Lower lobe of right lung (tissue), 2 donors: ENCODE results near the gene VCL. TPM values are rescaled to one million over a fixed set of nuclear protein-coding genes. Genes with fewer than 3 reads are reported as not detected.

Source experiments
- ATAC-seq, 2 donors: fragments of 200-7000 bp; cut with Tn5 transposase; one replicate each; pipeline ENCODE4 v1.9.1; 2020 to 2022; ENCODE audit warnings: mild to moderate bottlenecking in 2 of 2, moderate library complexity in 2 of 2
- DNase-seq: peaks from one replicate; pipeline ENCODE4 v3.0.0-alpha.2; 2020
- H3K27ac ChIP-seq: fragments of 200-600 bp; one replicate; pipeline ENCODE4 v1.8.0; 2022
- H3K27me3 ChIP-seq: fragments of 200-600 bp; one replicate; pipeline ENCODE4 v1.8.0; 2022; ENCODE audit warnings: low read depth
- H3K36me3 ChIP-seq: fragments of 200-600 bp; one replicate; pipeline ENCODE4 v1.8.0; 2022; ENCODE audit warnings: mild to moderate bottlenecking
- H3K4me1 ChIP-seq: fragments of 200-600 bp; one replicate; pipeline ENCODE4 v1.8.0; 2022
- H3K4me3 ChIP-seq: fragments of 200-600 bp; one replicate; pipeline ENCODE4 v1.8.0; 2022; ENCODE audit warnings: mild to moderate bottlenecking
- H3K9me3 ChIP-seq: fragments of 200-600 bp; one replicate; pipeline ENCODE4 v1.8.0; 2022
- intact Hi-C: fragments of 100-400 bp; cut with DNase I; formaldehyde crosslinking; loops from one replicate; pipeline ENCODE4 v1.11.0; 2022
- total RNA-seq: library from RNA; stranded (reverse); fragmentation: NEBNext Ultra II Directional; extraction: Animal tissue kit (Norgen Biotek cat#: 25700); gene quantifications from one replicate; pipeline ENCODE4 v1.2.1, GENCODE V29; 2021
- TF ChIP-seq, protein P1 (sequence below): fragments of 200-600 bp; IDR thresholded peaks from one replicate; pipeline ENCODE4 v1.8.0; 2022; ENCODE audit warnings: antibody characterized with exemption, mild to moderate bottlenecking
- donor health status: DM: no; HTN: yes; CAD: no; lungs with severe emphysema.

VCL gene
- total RNA-seq, 1 donor from 2014 or later: 106 TPM

DNA sequence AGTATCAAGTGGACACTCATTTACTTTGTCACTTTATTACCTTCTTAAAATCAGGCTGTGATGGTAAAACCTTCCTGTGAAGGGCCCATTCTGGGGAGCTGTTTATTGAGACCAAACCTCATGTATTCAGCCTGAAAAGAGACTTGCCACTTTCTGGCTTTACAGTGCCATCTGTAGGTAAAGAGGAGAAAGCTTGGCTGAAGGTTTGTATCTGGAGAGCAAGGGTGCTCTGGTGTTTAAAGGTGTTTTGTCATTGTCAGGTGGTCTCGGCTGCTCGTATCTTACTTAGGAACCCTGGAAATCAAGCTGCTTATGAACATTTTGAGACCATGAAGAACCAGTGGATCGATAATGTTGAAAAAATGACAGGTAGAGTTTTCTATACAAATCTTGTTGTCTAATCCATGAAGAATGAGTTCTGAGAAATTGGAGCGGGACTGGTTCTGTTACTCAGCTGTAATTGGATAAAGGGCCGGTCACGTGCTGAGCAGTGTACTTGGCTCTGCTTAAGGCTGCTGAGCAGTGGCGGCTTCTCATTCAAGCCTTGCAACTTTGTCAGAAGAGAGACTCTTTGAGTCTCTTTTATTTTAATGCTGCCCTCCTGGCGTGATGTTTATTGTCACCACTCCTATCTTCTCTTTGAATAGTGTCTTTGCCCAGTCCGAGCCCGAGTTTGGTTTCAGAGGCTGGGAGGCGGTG, 105.8 kb downstream of the VCL start:
- no peaks in the 10 kb centered on the region for H3K4me1 ChIP-seq
- ATAC-seq: no peak
- DNase-seq: no peak
- TF ChIP-seq, protein P1, sequence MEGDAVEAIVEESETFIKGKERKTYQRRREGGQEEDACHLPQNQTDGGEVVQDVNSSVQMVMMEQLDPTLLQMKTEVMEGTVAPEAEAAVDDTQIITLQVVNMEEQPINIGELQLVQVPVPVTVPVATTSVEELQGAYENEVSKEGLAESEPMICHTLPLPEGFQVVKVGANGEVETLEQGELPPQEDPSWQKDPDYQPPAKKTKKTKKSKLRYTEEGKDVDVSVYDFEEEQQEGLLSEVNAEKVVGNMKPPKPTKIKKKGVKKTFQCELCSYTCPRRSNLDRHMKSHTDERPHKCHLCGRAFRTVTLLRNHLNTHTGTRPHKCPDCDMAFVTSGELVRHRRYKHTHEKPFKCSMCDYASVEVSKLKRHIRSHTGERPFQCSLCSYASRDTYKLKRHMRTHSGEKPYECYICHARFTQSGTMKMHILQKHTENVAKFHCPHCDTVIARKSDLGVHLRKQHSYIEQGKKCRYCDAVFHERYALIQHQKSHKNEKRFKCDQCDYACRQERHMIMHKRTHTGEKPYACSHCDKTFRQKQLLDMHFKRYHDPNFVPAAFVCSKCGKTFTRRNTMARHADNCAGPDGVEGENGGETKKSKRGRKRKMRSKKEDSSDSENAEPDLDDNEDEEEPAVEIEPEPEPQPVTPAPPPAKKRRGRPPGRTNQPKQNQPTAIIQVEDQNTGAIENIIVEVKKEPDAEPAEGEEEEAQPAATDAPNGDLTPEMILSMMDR: peak; percentile 13
- no peaks in the 10 kb centered on the region for H3K27me3 ChIP-seq
- intact Hi-C loops: no loop called here
- peaks cover 98% of the 10 kb centered on the region for H3K36me3 ChIP-seq
- H3K4me3 ChIP-seq: no peak overlapping the region
- no peak overlapping the region for H3K27ac ChIP-seq
- H3K9me3 ChIP-seq: no peaks in the 10 kb centered on the region

DNA sequence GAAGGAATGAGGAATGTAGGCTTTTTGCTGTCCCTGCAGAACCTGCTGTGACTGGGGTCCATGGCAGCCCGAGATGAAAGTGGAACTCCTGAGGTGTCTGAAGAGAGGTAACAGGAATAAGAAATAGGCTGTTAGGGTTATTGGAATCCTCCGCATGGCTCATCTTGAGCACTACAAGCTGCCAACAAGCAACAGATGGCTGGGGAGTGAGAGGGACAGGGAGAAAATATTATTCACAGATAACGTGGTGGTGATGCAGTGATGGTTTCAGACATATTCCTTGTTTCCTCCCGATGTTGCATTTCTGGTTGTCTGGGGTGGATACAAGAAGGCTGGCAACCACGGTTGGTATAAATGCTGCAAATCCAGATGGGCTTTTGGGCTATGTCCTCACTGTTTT, 106.6 kb downstream of the VCL start:
- Histone ChIP-seq H3K27ac (no peak overlapping the region), H3K4me1 (no peaks in the 10 kb centered on the region), H3K4me3 (no peak overlapping the region), H3K27me3 (no peaks in the 10 kb centered on the region), H3K9me3 (no peaks in the 10 kb centered on the region), H3K36me3 (peaks cover 98% of the 10 kb centered on the region)
- no peak for ATAC-seq
- TF ChIP-seq, protein P1: no peak
- intact Hi-C loops: no loop called here
- DNase-seq: no peak

DNA sequence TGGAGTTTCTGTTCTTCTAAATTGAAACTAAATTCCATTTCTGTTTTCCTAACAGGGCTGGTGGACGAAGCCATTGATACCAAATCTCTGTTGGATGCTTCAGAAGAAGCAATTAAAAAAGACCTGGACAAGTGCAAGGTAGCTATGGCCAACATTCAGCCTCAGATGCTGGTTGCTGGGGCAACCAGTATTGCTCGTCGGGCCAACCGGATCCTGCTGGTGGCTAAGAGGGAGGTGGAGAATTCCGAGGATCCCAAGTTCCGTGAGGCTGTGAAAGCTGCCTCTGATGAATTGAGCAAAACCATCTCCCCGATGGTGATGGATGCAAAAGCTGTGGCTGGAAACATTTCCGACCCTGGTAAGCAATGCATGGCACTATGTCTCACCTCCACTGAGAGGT, 107.1 kb downstream of the VCL start:
- H3K36me3 ChIP-seq: peaks cover 98% of the 10 kb centered on the region
- H3K9me3 ChIP-seq: no peaks in the 10 kb centered on the region
- TF ChIP-seq, protein P1: no peak
- ATAC-seq: no peak
- H3K27me3 ChIP-seq: no peaks in the 10 kb centered on the region
- H3K27ac ChIP-seq: no peak overlapping the region
- H3K4me3 ChIP-seq: no peak overlapping the region
- intact Hi-C loops: no loop called here
- H3K4me1 ChIP-seq: no peaks in the 10 kb centered on the region
- DNase-seq: no peak

DNA sequence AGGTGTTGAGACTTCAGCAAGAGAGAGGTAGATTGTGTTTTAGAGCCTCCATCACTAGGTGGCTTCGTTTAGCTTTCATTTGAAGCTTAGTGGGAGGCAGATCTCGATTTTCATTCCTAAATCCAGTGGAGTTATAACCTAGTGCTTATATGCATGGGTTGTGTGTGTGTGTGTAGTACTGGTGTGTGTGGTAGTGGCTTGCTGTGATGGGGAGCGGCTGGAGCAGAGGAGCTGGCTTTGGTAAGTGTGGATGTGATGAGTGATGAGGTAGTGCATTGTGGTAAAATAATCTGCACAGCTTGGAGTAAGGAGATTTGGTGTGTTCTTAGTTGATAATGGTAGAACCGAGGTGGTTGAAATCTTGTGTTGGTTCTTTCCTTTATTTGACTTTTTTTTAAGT, 109.5 kb downstream of the VCL start:
- Histone ChIP-seq H3K4me3 (no peak overlapping the region), H3K9me3 (no peaks in the 10 kb centered on the region), H3K36me3 (peaks cover 100% of the 10 kb centered on the region), H3K27me3 (no peaks in the 10 kb centered on the region), H3K27ac (no peak overlapping the region), H3K4me1 (no peaks in the 10 kb centered on the region)
- intact Hi-C loops: no loop called here
- DNase-seq (no peak), ATAC-seq (peak in 1 of 2 donors; percentile 14)
- TF ChIP-seq, protein P1: no peak

DNA sequence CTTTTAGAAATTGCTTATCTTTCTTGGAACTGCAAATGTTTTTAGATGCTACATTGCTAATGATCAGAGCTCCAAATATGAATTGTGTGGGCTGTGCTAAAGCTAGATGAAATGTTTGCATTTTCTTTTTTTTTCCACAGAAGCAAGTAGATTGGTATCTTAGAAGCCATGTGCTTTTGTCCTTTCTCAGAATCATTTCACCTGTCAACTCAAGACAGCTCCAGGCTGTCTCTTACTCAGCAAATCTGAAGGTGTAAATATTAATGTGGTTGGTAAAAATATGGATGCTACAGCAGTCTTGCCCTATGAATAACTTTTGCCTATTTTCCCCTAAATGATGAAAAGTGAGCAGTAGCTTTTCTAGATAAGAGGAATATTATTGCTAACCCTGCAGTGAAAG, 111.5 kb downstream of the VCL start:
- H3K36me3 ChIP-seq: peaks cover 100% of the 10 kb centered on the region
- DNase-seq (no peak), ATAC-seq (no peak)
- no peak overlapping the region for H3K4me3 ChIP-seq
- no peaks in the 10 kb centered on the region for H3K27me3 ChIP-seq
- H3K27ac ChIP-seq: no peak overlapping the region
- no peaks in the 10 kb centered on the region for H3K4me1 ChIP-seq
- TF ChIP-seq, protein P1: no peak
- intact Hi-C loops: no loop called here
- H3K9me3 ChIP-seq: no peaks in the 10 kb centered on the region
